Endothelial cell of umbilical vein (primary cell): Measurements from ENCODE around the gene GPATCH2.
A peak's percentile ranks its signal among the peaks of the same experiment; 100 is the strongest.

Experiments used
- CTCF ChIP-seq, 2 donors: IDR thresholded peaks; 1 replicate in 1 of 2; 2 replicates in 1 of 2; pipeline ENCODE4 v1.5.1; 2011; ENCODE audit warnings: low read length in 2 of 2, mild to moderate bottlenecking in 2 of 2, moderate library complexity in 2 of 2, control low read depth in 1 of 2, inconsistent platforms in 1 of 2, low read depth in 1 of 2; ENCODE audit not compliant: insufficient read depth in 1 of 2; ENCODE audit errors: extremely low read depth in 1 of 2
- EZH2 ChIP-seq: IDR thresholded peaks from 2 replicates; pipeline ENCODE4 v1.6.1; 2012; ENCODE audit warnings: borderline replicate concordance, low read depth, mild to moderate bottlenecking, moderate library complexity, low read length, inconsistent platforms; ENCODE audit not compliant: severe bottlenecking
- GATA2 ChIP-seq: IDR thresholded peaks from 2 replicates; pipeline ENCODE4 v1.7.0; 2011; ENCODE audit warnings: low read depth, mild to moderate bottlenecking, moderate library complexity, mixed read lengths, low read length; ENCODE audit not compliant: insufficient read length, insufficient read depth
- JUN ChIP-seq: IDR thresholded peaks from 2 replicates; pipeline ENCODE4 v1.6.1; 2011; ENCODE audit warnings: borderline replicate concordance, low read depth; ENCODE audit not compliant: insufficient read length, insufficient read depth
- MAX ChIP-seq: IDR thresholded peaks from 2 replicates; pipeline ENCODE4 v1.6.1; 2011; ENCODE audit not compliant: insufficient read depth, insufficient read length
- MYC ChIP-seq: IDR thresholded peaks from one replicate; pipeline ENCODE4 v1.6.1; 2011; ENCODE audit warnings: mild to moderate bottlenecking, low read depth, low read length
- POLR2A ChIP-seq: IDR thresholded peaks from 2 replicates; pipeline ENCODE4 v1.6.1; 2012; ENCODE audit warnings: low read depth, mild to moderate bottlenecking, control low read depth, low read length
- POLR2AphosphoS5 ChIP-seq: IDR thresholded peaks from 2 replicates; pipeline ENCODE4 v1.6.1; 2012; ENCODE audit warnings: low read depth, mild to moderate bottlenecking, control low read depth, low read length, moderate library complexity; ENCODE audit not compliant: insufficient read depth

GRCh38 chr1:217524787-217525520 is 105.9 kb downstream of the GPATCH2 start:
- TF ChIP-seq POLR2AphosphoS5 (peak; percentile 18), MAX (no peak), CTCF (IDR thresholded peaks at IDR 0.05; ENCODE audit: extremely low read depth in 1 of 2, insufficient read depth in 1 of 2, low read depth in 1 of 2, low read length in 2 of 2) (no peak), EZH2 (no peak), POLR2A (no peak), GATA2 (peak; percentile 84), MYC (no peak), JUN (no peak)
